Fibroblast of pulmonary artery (primary cell): ENCODE results near the gene EPHA10.

Source experiments
- DNase-seq: peaks from one replicate; pipeline ENCODE4 v3.0.0-alpha.2; 2010; ENCODE audit warnings: low read depth
- H3K4me3 ChIP-seq: replicated peaks from 2 replicates; pipeline ENCODE4 v1.5.1; 2011; ENCODE audit warnings: low read depth, mild to moderate bottlenecking, control low read depth, low read length, moderate library complexity
- CTCF ChIP-seq: IDR thresholded peaks from 2 replicates; pipeline ENCODE4 v1.5.1; 2011; ENCODE audit warnings: mild to moderate bottlenecking, control low read depth, low read length, inconsistent platforms; ENCODE audit errors: missing control alignments

Gene EPHA10

GRCh38 chr1:37708471-37708870, 56.4 kb downstream of the EPHA10 start:
- no peak for DNase-seq
- no peak overlapping the region for H3K4me3 ChIP-seq
- no peak for TF ChIP-seq CTCF

GRCh38 chr1:37705399-37705798, 59.5 kb downstream of the EPHA10 start:
- no peak for DNase-seq
- H3K4me3 ChIP-seq: no peak overlapping the region
- no peak for TF ChIP-seq CTCF

GRCh38 chr1:37704966-37705365, 60.0 kb downstream of the EPHA10 start:
- H3K4me3 ChIP-seq: no peak overlapping the region
- no peak for TF ChIP-seq CTCF
- no peak for DNase-seq

GRCh38 chr1:37703061-37703460, 61.9 kb downstream of the EPHA10 start:
- DNase-seq: no peak
- no peak overlapping the region for H3K4me3 ChIP-seq
- no peak for TF ChIP-seq CTCF

- no peak overlapping the region for H3K4me3 ChIP-seq
- DNase-seq: no peak
- no peak for TF ChIP-seq CTCF
Observed at GRCh38 chr1:37701051-37701450, 63.9 kb downstream of the EPHA10 start.

GRCh38 chr1:37699147-37699546, 65.8 kb downstream of the EPHA10 start:
- no peak for DNase-seq
- H3K4me3 ChIP-seq: no peak overlapping the region
- no peak for TF ChIP-seq CTCF

- no peak for TF ChIP-seq CTCF
- no peak for DNase-seq
- no peak overlapping the region for H3K4me3 ChIP-seq
Observed at GRCh38 chr1:37697737-37698136, 67.2 kb downstream of the EPHA10 start.
